Measurements from ENCODE around the gene SLIT1. TPM values are rescaled to one million over a fixed set of nuclear protein-coding genes. Genes with fewer than 3 reads are reported as not detected.
A peak's percentile ranks its signal among the peaks of the same experiment; 100 is the strongest.

SLIT1 gene
- total and polyA plus RNA-seq, 12 donors, result 0.05 to 0.65 (median 0.15) TPM

DNA sequence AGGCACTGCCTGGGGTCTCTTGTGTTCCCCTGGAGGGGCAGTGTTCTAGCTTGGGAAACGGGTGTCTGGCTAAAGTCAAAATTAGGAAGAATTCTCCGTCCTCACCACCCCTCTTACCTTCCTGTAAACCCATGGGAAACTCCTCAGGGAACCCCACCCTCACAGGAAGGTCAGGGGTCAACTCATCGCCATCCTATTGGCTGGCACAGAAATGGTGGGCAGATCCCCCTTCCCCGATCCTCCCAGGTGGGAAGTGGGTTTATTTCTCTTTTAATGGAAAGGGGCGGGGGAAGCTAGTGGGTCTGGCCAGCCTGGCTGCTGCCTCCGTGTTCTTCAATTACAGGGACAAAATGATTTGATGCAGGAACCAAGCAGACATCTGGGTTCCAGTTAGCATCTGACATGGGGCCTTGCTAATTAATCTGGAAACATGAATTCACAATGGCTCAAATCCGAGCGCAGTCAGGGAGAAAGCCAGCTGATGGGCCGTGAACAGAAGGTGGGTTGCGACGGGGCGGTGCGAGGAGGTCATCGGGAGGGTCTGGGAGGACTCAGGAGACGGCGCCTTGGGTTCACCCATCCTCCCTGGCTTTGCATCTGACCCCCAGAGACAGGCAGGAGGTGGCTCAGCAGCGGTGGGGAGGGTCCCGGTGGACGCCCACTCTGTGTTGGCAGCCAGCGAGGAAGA lies 66.6 kb downstream of the SLIT1 start:
- Histone ChIP-seq H3K4me1 (replicated peaks in 1 of 2) (no peaks in the 10 kb centered on the region), H3K27me3 (peaks cover 4% of the 10 kb centered on the region), H3K4me3 (no peak overlapping the region), H3K9me3 (replicated peaks in 1 of 3) (no peaks in the 10 kb centered on the region), H3K27ac (no peak overlapping the region), H3K36me3 (replicated peaks in 1 of 2) (no peaks in the 10 kb centered on the region)
- TF ChIP-seq CTCF (IDR thresholded peaks at IDR 0.05) (no peak), POLR2A (IDR thresholded peaks at IDR 0.05) (no peak)
- 58 to 78% (median 69%) methylated on average over 19 to 20 of the region's 20 CpGs for whole genome bisulfite sequencing, 4 donors
- intact Hi-C loops (cut with DNase I), result no loop called here
- no peak for DNase-seq

DNA sequence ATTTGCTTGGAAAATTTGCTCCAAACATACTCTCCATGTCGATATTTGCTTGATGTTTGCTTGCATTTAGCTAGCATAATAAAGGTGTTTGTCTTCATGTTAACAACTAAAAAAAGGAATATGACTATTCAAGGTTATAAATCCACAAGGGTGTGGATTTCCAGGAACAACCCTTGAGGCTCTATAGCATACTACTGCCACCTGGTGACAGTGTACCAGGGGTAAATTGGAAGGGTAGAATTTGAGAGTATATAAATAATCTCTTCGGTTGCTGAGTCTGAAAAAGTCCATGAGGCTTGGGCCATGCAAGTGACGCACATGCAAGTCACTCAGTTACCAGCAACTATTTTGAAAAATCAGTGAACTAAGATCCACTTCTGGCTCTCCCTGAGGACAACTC lies 68.4 kb downstream of the SLIT1 start:
- intact Hi-C loops (cut with DNase I), result no loop called here
- Histone ChIP-seq H3K4me3 (no peak overlapping the region), H3K36me3 (replicated peaks in 1 of 2) (no peaks in the 10 kb centered on the region), H3K27me3 (peaks cover 4% of the 10 kb centered on the region), H3K27ac (no peak overlapping the region), H3K4me1 (replicated peaks in 1 of 2) (no peaks in the 10 kb centered on the region), H3K9me3 (replicated peaks in 1 of 3) (no peaks in the 10 kb centered on the region)
- 49 to 61% (median 52%) methylated on average over 3 of the region's 3 CpGs for WGBS, 4 donors
- TF ChIP-seq CTCF (IDR thresholded peaks at IDR 0.05) (peak in 1 of 6 experiments; percentile 11), POLR2A (IDR thresholded peaks at IDR 0.05) (no peak)
- no peak for DNase-seq

GRCh38 chr10:97116462-97117162 lies 69.1 kb downstream of the SLIT1 start:
- WGBS, 4 donors, result 68 to 81% (median 71%) methylated on average over 4 to 7 of the region's 7 CpGs
- no peak for DNase-seq
- no peak overlapping the region for H3K27ac ChIP-seq
- no peaks in the 10 kb centered on the region for H3K9me3 ChIP-seq (replicated peaks in 1 of 3)
- no peaks in the 10 kb centered on the region for H3K36me3 ChIP-seq (replicated peaks in 1 of 2)
- no peaks in the 10 kb centered on the region for H3K4me1 ChIP-seq (replicated peaks in 1 of 2)
- H3K27me3 ChIP-seq, result peaks cover 4% of the 10 kb centered on the region
- H3K4me3 ChIP-seq, result no peak overlapping the region
- TF ChIP-seq POLR2A (IDR thresholded peaks at IDR 0.05) (no peak), CTCF (IDR thresholded peaks at IDR 0.05) (no peak)
- intact Hi-C loops (cut with DNase I), result no loop called here

DNA sequence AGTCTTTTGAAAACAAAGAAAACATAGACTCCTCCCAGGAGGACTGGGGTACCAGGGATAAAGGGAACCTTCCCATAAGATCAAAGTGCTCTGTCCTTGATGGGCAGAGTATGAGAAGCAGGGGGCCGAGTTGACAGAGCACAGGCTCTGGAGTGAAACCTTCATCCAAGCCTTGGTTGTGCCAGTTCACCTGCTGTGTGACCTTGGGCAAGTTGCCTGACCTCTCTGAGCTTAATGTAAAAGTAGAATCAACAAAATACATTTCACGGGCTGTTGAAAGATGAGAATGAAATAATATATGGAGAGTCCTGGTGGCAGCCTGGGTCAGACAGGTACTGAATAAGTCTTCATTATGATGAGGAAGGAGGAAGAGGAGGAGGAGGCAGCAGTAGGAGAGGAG lies 69.9 kb downstream of the SLIT1 start:
- intact Hi-C loops (cut with DNase I), result no loop called here
- Histone ChIP-seq H3K9me3 (replicated peaks in 1 of 3) (no peaks in the 10 kb centered on the region), H3K36me3 (replicated peaks in 1 of 2) (no peaks in the 10 kb centered on the region), H3K4me1 (replicated peaks in 1 of 2) (no peaks in the 10 kb centered on the region), H3K27ac (no peak overlapping the region), H3K4me3 (no peak overlapping the region), H3K27me3 (peaks cover 4% of the 10 kb centered on the region)
- DNase-seq, result no peak
- 49 to 82% (median 56%) methylated on average over 2 of the region's 2 CpGs for WGBS, 4 donors
- TF ChIP-seq CTCF (IDR thresholded peaks at IDR 0.05) (no peak), POLR2A (IDR thresholded peaks at IDR 0.05) (no peak)

Measured in adrenal gland (tissue), 12 donors.